GM12891 (cell line): ENCODE data around the gene CHST10.

Experiments
- DNase-seq: peaks from one replicate; pipeline ENCODE4 v3.0.0; 2011; ENCODE audit warnings: low spot score; ENCODE audit not compliant: insufficient read length
- FAIRE-seq: peaks from 2 replicates; lab custom pipeline; 2011; peaks lifted over from hg19 to GRCh38; lab: Jason Lieb, UNC
- PAX5 ChIP-seq: IDR thresholded peaks from 2 replicates; pipeline ENCODE4 v1.6.1; 2011; ENCODE audit warnings: low read length, moderate library complexity, mild to moderate bottlenecking; ENCODE audit not compliant: insufficient read depth, severe bottlenecking
- POLR2A ChIP-seq: IDR thresholded peaks from 2 replicates; pipeline ENCODE4 v1.6.1; 2011; ENCODE audit warnings: low read depth, low read length, control low read depth
- POLR2AphosphoS5 ChIP-seq: IDR thresholded peaks from 2 replicates; pipeline ENCODE4 v1.6.1; 2011; ENCODE audit warnings: low read depth, low read length, control low read depth
- POU2F2 ChIP-seq: IDR thresholded peaks from 2 replicates; pipeline ENCODE4 v1.6.1; 2011; ENCODE audit warnings: low read depth, mild to moderate bottlenecking, control low read depth, low read length, moderate library complexity
- SPI1 ChIP-seq: IDR thresholded peaks from 2 replicates; pipeline ENCODE4 v1.6.1; 2011; ENCODE audit warnings: low read depth, low read length, control low read depth
- TAF1 ChIP-seq: IDR thresholded peaks from 2 replicates; pipeline ENCODE4 v1.6.1; 2011; ENCODE audit warnings: low read depth, low read length, control low read depth

CHST10 gene

GRCh38 chr2:100408104-100408503, 9.4 kb downstream of the CHST10 start:
- no peak for DNase-seq
- no peak for TF ChIP-seq SPI1
- no peak for TF ChIP-seq POLR2AphosphoS5
- TF ChIP-seq TAF1: no peak
- no peak for TF ChIP-seq PAX5
- TF ChIP-seq POU2F2: no peak
- no peak for TF ChIP-seq POLR2A
- no peak for FAIRE-seq

GRCh38 chr2:100407563-100407962, 9.9 kb downstream of the CHST10 start:
- FAIRE-seq: no peak
- DNase-seq: no peak
- TF ChIP-seq POLR2AphosphoS5 (no peak), POU2F2 (no peak), TAF1 (no peak), PAX5 (no peak), SPI1 (no peak)

GRCh38 chr2:100407073-100407472, 10.4 kb downstream of the CHST10 start:
- DNase-seq (no peak), FAIRE-seq (no peak)
- no peak for TF ChIP-seq SPI1
- TF ChIP-seq TAF1: no peak
- TF ChIP-seq POLR2AphosphoS5: no peak

GRCh38 chr2:100406120-100406508, 11.4 kb downstream of the CHST10 start:
- no peak for DNase-seq
- no peak for FAIRE-seq
- TF ChIP-seq POU2F2 (no peak), SPI1 (no peak)

- FAIRE-seq (no peak), DNase-seq (no peak)
- TF ChIP-seq POLR2AphosphoS5 (no peak), SPI1 (no peak), POU2F2 (no peak), TAF1 (no peak), PAX5 (no peak), POLR2A (no peak)
These were observed 11.9 kb downstream of the CHST10 start for GRCh38 chr2:100405403-100406119.

GRCh38 chr2:100404411-100404810, 13.1 kb downstream of the CHST10 start:
- FAIRE-seq: no peak
- no peak for DNase-seq
- TF ChIP-seq POU2F2: no peak
- no peak for TF ChIP-seq POLR2AphosphoS5
- no peak for TF ChIP-seq TAF1
- TF ChIP-seq PAX5: no peak
- no peak for TF ChIP-seq POLR2A
- no peak for TF ChIP-seq SPI1

GRCh38 chr2:100403722-100404121, 13.7 kb downstream of the CHST10 start:
- TF ChIP-seq TAF1: no peak
- TF ChIP-seq POLR2AphosphoS5: no peak
- no peak for TF ChIP-seq POU2F2
- TF ChIP-seq SPI1: no peak
- TF ChIP-seq PAX5: no peak
- TF ChIP-seq POLR2A: no peak
- FAIRE-seq: no peak
- no peak for DNase-seq

GRCh38 chr2:100401268-100401667, 16.2 kb downstream of the CHST10 start:
- DNase-seq: no peak
- TF ChIP-seq POU2F2 (no peak), SPI1 (no peak), PAX5 (no peak), POLR2AphosphoS5 (no peak), POLR2A (no peak), TAF1 (no peak)
- no peak for FAIRE-seq

GRCh38 chr2:100399714-100400113, 17.8 kb downstream of the CHST10 start:
- TF ChIP-seq POLR2A: no peak
- TF ChIP-seq SPI1: no peak
- TF ChIP-seq POLR2AphosphoS5: no peak
- no peak for TF ChIP-seq POU2F2
- TF ChIP-seq TAF1: no peak
- no peak for TF ChIP-seq PAX5
- FAIRE-seq (no peak), DNase-seq (no peak)

- TF ChIP-seq POU2F2: no peak
- TF ChIP-seq POLR2A: no peak
- no peak for TF ChIP-seq PAX5
- TF ChIP-seq SPI1: no peak
- TF ChIP-seq TAF1: no peak
- TF ChIP-seq POLR2AphosphoS5: no peak
- DNase-seq: no peak
- FAIRE-seq: no peak
These were observed 19.5 kb downstream of the CHST10 start for GRCh38 chr2:100397976-100398375.
